ENCODE data around the gene CLK2. TPM values are rescaled to one million over a fixed set of nuclear protein-coding genes. Genes with fewer than 3 reads are reported as not detected.

CLK2 gene
- total and polyA plus RNA-seq, 9 of the 15 experiments (the other 6 are each of a cell fraction or from before 2014, with no cell fraction given): 13.5 to 81.4 (median 39.6) TPM

- TF ChIP-seq CBX1 (IDR thresholded peaks at IDR 0.05; ENCODE audit: low read depth) (no peak), KDM5B (IDR thresholded peaks at IDR 0.05; ENCODE audit: insufficient replicate concordance, low read depth, low read length) (peak; percentile 54), ZNF347 (CRISPR knock-in tag; IDR thresholded peaks at IDR 0.05; ENCODE audit: low read depth) (no peak), ETV1 (tag; conservative IDR thresholded peaks at IDR 0.05; ENCODE audit: low read depth) (peak; percentile 48), RBM14 (IDR thresholded peaks at IDR 0.05; ENCODE audit: borderline replicate concordance, insufficient read depth, low read depth, low read length) (no peak), ZNF282 (CRISPR knock-in tag; IDR thresholded peaks at IDR 0.05) (no peak), ZNF639 (CRISPR knock-in tag; conservative IDR thresholded peaks at IDR 0.05 in 1 of 2, IDR thresholded peaks at IDR 0.05 in 1 of 2) (peak in 1 of 2 experiments; percentile 99; a peak in 2 of 4 replicates), SP1 (CRISPR knock-in tag; IDR thresholded peaks at IDR 0.05) (peak; percentile 94), ZNF740 (CRISPR knock-in tag; IDR thresholded peaks at IDR 0.05) (peak; percentile 81; the same call in 1 of the 2 replicates), ZNF740 (tag; IDR thresholded peaks at IDR 0.05) (no peak), CBFA2T3 (IDR thresholded peaks at IDR 0.05) (no peak), SNRNP70 (optimal IDR thresholded peaks at IDR 0.05; ENCODE audit: low read depth, low read length) (no peak), MBD2 (IDR thresholded peaks at IDR 0.05; ENCODE audit: borderline replicate concordance, low read depth) (peak; percentile 60; the same call in 1 of the 2 replicates), HINFP (tag; conservative IDR thresholded peaks at IDR 0.05; ENCODE audit: low read depth) (no peak), U2AF2 (optimal IDR thresholded peaks at IDR 0.05; ENCODE audit: low read depth, low read length) (no peak), ZBTB11 (CRISPR knock-in tag; IDR thresholded peaks at IDR 0.05) (peak in 1 of 3 experiments; percentile 59; a peak in 1 of 6 replicates), GATA2 (CRISPR knock-in tag; IDR thresholded peaks at IDR 0.05) (no peak)
Measured at GRCh38 chr1:155273343-155274245, at the start of gene CLK2 (continued).
